Measurements from ENCODE around the gene PTPRCAP.

The PTPRCAP gene

DNA sequence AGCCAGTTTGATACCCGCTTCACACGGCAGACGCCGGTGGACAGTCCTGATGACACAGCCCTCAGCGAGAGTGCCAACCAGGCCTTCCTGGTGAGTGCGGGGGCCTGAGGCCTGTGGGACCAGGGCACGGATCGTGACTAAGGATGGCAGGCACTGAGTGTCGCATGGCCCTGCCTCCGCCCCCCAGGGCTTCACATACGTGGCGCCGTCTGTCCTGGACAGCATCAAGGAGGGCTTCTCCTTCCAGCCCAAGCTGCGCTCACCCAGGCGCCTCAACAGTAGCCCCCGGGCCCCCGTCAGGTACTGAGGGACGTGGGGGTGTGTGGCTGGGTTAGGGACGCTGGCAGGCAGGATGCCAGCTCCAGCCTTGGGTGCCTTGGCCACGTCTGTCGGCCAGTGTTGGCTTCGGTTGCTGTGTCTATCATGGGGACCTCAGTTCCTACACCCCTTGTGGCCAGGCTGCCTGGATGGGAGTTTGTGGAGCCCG is 3.0 kb downstream of the PTPRCAP start:
- POLR2A ChIA-PET = no interaction called here
- H3K4me3 ChIP-seq (ENCODE audit: low read depth, low read length) = no peak overlapping the region
- DNase-seq (ENCODE audit: low read depth, low spot score) = no peak
- TF ChIP-seq, protein P1, sequence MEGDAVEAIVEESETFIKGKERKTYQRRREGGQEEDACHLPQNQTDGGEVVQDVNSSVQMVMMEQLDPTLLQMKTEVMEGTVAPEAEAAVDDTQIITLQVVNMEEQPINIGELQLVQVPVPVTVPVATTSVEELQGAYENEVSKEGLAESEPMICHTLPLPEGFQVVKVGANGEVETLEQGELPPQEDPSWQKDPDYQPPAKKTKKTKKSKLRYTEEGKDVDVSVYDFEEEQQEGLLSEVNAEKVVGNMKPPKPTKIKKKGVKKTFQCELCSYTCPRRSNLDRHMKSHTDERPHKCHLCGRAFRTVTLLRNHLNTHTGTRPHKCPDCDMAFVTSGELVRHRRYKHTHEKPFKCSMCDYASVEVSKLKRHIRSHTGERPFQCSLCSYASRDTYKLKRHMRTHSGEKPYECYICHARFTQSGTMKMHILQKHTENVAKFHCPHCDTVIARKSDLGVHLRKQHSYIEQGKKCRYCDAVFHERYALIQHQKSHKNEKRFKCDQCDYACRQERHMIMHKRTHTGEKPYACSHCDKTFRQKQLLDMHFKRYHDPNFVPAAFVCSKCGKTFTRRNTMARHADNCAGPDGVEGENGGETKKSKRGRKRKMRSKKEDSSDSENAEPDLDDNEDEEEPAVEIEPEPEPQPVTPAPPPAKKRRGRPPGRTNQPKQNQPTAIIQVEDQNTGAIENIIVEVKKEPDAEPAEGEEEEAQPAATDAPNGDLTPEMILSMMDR (IDR thresholded peaks at IDR 0.05; ENCODE audit: insufficient read depth, low read length, missing control alignments) = no peak
- CTCF ChIA-PET = no interaction called here

DNA sequence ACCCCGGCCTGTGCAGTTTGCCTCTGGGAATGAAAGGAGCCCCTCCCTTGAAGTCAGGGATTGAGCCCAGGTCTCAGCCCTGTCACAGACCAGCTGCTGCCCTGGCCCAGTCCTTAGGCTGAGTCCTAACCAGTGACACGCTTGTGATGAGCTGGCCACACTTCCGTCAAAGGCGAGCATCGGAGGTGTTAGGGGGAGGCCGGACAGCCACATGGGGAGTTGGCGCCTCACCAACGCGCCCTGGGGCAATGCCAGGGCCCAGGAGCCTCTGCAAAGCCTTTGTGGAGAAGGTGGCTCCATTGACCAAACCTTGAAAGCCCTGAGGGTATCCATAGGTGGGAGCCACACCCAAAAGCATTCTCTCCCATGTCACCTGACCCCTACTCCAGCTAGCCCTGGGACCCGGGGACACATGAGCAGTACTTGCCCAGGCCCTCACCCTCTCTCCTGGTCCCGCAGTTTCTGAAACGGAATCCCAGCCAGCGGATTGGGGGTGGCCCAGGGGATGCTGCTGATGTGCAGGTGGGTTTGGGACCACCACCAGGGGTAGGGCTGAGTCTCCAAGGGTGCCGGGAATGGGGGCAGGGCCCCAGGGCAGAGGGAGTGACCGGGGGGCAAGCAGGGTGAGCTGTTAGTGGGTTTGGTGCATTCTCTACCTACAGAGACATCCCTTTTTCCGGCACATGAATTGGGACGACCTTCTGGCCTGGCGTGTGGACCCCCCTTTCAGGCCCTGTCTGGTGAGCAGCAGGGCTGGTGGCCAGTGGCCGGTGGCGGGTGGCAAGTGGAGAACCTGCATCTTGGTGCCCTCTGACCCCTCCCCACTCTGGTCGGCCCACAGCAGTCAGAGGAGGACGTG is 3.7 kb downstream of the PTPRCAP start:
- TF ChIP-seq, protein P1 (IDR thresholded peaks at IDR 0.05; ENCODE audit: insufficient read depth, low read length, missing control alignments) = no peak
- ChIA-PET POLR2A (no interaction called here), CTCF (no interaction called here)
- DNase-seq (ENCODE audit: low read depth, low spot score) = no peak
- no peak overlapping the region for H3K4me3 ChIP-seq (ENCODE audit: low read depth, low read length)

DNA sequence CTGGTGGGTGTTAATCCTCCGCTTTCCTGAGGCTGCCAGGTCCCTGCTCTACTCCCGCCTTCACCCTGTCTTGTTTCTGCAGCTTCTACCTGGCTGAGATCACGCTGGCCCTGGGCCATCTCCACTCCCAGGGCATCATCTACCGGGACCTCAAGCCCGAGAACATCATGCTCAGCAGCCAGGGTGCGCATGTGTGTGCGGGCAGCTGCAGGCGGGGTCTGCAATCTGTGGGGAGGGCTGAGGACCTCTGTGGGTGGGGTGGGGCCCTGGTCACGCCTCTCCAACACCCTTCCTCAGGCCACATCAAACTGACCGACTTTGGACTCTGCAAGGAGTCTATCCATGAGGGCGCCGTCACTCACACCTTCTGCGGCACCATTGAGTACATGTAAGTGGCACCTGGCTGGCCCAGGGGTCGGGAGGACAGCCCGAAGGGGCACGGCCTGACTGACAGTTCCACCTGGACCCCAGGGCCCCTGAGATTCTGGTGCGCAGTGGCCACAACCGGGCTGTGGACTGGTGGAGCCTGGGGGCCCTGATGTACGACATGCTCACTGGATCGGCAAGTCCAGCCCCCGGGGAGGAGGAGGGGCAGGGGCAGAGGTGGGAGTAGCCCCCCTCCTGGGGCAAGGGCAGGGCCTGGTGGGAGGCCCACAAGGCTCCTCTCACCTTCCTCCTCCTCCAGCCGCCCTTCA is 4.7 kb downstream of the PTPRCAP start:
- no peak overlapping the region for H3K4me3 ChIP-seq (ENCODE audit: low read depth, low read length)
- ChIA-PET POLR2A (interaction anchor here (0.7 to 0.8 kb wide), 2 partner anchors 10 to 58 kb away, joined by 3 read pairs; no protein-coding TSS in a partner anchor), CTCF (no interaction called here)
- DNase-seq (ENCODE audit: low read depth, low spot score) = no peak
- TF ChIP-seq, protein P1 (IDR thresholded peaks at IDR 0.05; ENCODE audit: insufficient read depth, low read length, missing control alignments) = no peak

DNA sequence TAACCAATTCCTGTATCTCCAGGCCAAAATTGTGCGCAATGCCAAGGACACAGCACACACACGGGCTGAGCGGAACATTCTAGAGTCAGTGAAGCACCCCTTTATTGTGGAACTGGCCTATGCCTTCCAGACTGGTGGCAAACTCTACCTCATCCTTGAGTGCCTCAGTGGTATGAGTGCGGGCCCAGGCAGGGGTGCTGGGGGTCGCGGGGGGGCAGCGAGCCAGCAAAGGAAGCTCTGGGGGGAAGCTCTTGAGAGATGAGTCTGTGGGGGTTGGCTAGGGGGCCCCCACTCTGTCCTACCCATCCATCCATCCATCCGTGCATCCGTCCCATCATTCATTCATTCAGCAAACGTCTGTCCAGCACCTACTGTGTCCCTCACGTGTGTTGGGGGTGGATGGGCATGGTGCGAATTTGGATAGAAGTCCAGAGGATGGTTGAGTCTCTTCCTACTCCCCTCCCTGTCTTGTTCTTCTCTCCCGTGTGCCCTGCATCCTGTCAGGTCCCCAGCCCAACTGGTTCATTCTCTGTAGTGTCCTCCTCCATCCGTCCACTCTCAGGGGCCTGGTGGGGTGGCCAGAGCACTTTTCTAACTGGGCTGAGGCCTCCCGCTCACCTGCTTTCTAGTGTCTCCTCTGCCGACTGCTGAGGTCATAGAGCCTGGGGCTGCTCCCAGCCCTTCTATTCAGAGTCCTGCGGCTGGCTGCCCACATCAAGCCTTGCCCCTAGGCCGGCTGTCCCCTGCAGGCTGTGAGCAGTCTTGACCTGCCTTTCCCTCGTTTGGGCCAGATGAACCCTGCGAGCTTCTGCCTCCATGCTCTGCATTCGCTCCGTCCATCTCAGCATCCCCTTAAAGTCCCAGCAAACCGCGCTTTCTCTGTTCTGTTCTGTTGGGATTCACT is 5.9 kb downstream of the PTPRCAP start:
- TF ChIP-seq, protein P1 (IDR thresholded peaks at IDR 0.05; ENCODE audit: insufficient read depth, low read length, missing control alignments) = no peak
- DNase-seq (ENCODE audit: low read depth, low spot score) = no peak
- ChIA-PET CTCF (no interaction called here), POLR2A (interaction anchor here (0.7 to 1.2 kb wide), 3 partner anchors 11 to 59 kb away, joined by 3 read pairs; partner anchors contain the start of gene PPP1CA)
- H3K4me3 ChIP-seq (ENCODE audit: low read depth, low read length) = no peak overlapping the region

DNA sequence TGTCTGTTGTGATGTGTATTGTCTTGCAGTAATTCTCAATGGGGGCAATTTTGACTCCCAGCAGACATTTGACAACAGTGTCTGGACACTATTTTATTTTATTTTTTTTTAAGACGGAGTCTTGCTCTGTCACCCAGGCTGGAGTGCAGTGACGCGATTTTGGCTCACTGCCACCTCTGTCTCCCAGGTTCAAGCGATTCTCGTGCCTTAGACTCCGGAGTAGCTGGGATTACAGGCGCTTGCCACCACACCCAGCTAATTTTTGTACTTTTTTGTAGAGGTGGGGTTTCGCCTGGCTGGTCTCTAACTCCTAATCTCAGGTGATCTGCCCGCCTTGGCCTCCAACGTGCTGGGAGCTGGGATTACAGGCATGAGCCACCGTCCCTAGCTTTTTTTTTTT is 7.8 kb downstream of the PTPRCAP start:
- DNase-seq (ENCODE audit: low read depth, low spot score) = no peak
- H3K4me3 ChIP-seq (ENCODE audit: low read depth, low read length) = peak overlapping the region; percentile 97; the same call in 1 of the 2 replicates
- TF ChIP-seq, protein P1 (IDR thresholded peaks at IDR 0.05; ENCODE audit: insufficient read depth, low read length, missing control alignments) = no peak
- ChIA-PET POLR2A (no interaction called here), CTCF (interaction anchor here (0.6 to 3.7 kb wide), 3 partner anchors 9 to 39 kb away, joined by 3 to 15 read pairs (median 9); partner anchors contain the start of gene PPP1CA)
